ENCODE data around the gene VIL1.

Gene VIL1

GRCh38 chr2:218471036-218471435 is 52.1 kb downstream of the VIL1 start:
- no peak for TF ChIP-seq CTCF (IDR thresholded peaks at IDR 0.05; ENCODE audit: insufficient read depth, low read length, poor library complexity, severe bottlenecking)
- H3K27me3 ChIP-seq (replicated peaks; ENCODE audit: control insufficient read depth, insufficient read depth, low read length) = no peaks in the 10 kb centered on the region
- DNase-seq (ENCODE audit: extremely low read depth, insufficient read length) = no peak
- H3K4me3 ChIP-seq (replicated peaks; ENCODE audit: low read depth, low read length) = no peak overlapping the region
- no peaks in the 10 kb centered on the region for H3K36me3 ChIP-seq (ENCODE audit: control insufficient read depth, insufficient read depth, low read length)

- TF ChIP-seq CTCF (IDR thresholded peaks at IDR 0.05; ENCODE audit: insufficient read depth, low read length, poor library complexity, severe bottlenecking) = no peak
- Histone ChIP-seq H3K36me3 (ENCODE audit: control insufficient read depth, insufficient read depth, low read length) (no peaks in the 10 kb centered on the region), H3K27me3 (replicated peaks; ENCODE audit: control insufficient read depth, insufficient read depth, low read length) (no peaks in the 10 kb centered on the region), H3K4me3 (replicated peaks; ENCODE audit: low read depth, low read length) (no peak overlapping the region)
- DNase-seq (ENCODE audit: extremely low read depth, insufficient read length) = no peak
Observed at GRCh38 chr2:218471982-218472381, 53.1 kb downstream of the VIL1 start.

GRCh38 chr2:218472988-218473387 is 54.1 kb downstream of the VIL1 start:
- Histone ChIP-seq H3K36me3 (ENCODE audit: control insufficient read depth, insufficient read depth, low read length) (no peaks in the 10 kb centered on the region), H3K27me3 (replicated peaks; ENCODE audit: control insufficient read depth, insufficient read depth, low read length) (no peaks in the 10 kb centered on the region), H3K4me3 (replicated peaks; ENCODE audit: low read depth, low read length) (no peak overlapping the region)
- DNase-seq (ENCODE audit: extremely low read depth, insufficient read length) = no peak
- no peak for TF ChIP-seq CTCF (IDR thresholded peaks at IDR 0.05; ENCODE audit: insufficient read depth, low read length, poor library complexity, severe bottlenecking)

- H3K27me3 ChIP-seq (replicated peaks; ENCODE audit: control insufficient read depth, insufficient read depth, low read length) = no peaks in the 10 kb centered on the region
- no peak overlapping the region for H3K4me3 ChIP-seq (replicated peaks; ENCODE audit: low read depth, low read length)
- no peak for TF ChIP-seq CTCF (IDR thresholded peaks at IDR 0.05; ENCODE audit: insufficient read depth, low read length, poor library complexity, severe bottlenecking)
- DNase-seq (ENCODE audit: extremely low read depth, insufficient read length) = no peak
- H3K36me3 ChIP-seq (ENCODE audit: control insufficient read depth, insufficient read depth, low read length) = no peaks in the 10 kb centered on the region
Observed at GRCh38 chr2:218474527-218474926, 55.6 kb downstream of the VIL1 start.

- no peak for DNase-seq (ENCODE audit: extremely low read depth, insufficient read length)
- Histone ChIP-seq H3K36me3 (ENCODE audit: control insufficient read depth, insufficient read depth, low read length) (0 out of 2 replicates have a peak, but pooled peaks cover 2% of the 10 kb centered on the region), H3K4me3 (replicated peaks; ENCODE audit: low read depth, low read length) (no peak overlapping the region), H3K27me3 (replicated peaks; ENCODE audit: control insufficient read depth, insufficient read depth, low read length) (no peaks in the 10 kb centered on the region)
- TF ChIP-seq CTCF (IDR thresholded peaks at IDR 0.05; ENCODE audit: insufficient read depth, low read length, poor library complexity, severe bottlenecking) = no peak
Observed at GRCh38 chr2:218476676-218477075, 57.8 kb downstream of the VIL1 start.

GRCh38 chr2:218477247-218477646 is 58.3 kb downstream of the VIL1 start:
- Histone ChIP-seq H3K4me3 (replicated peaks; ENCODE audit: low read depth, low read length) (no peak overlapping the region), H3K27me3 (replicated peaks; ENCODE audit: control insufficient read depth, insufficient read depth, low read length) (no peaks in the 10 kb centered on the region), H3K36me3 (ENCODE audit: control insufficient read depth, insufficient read depth, low read length) (peaks cover 2% of the 10 kb centered on the region; the same call in 1 of the 2 replicates)
- no peak for DNase-seq (ENCODE audit: extremely low read depth, insufficient read length)
- TF ChIP-seq CTCF (IDR thresholded peaks at IDR 0.05; ENCODE audit: insufficient read depth, low read length, poor library complexity, severe bottlenecking) = no peak

Measured in GM06990 (cell line).